Measurements from ENCODE around the gene ARHGAP18. TPM values are rescaled to one million over a fixed set of nuclear protein-coding genes. Genes with fewer than 3 reads are reported as not detected.

ARHGAP18 gene
- total RNA-seq, 1 donor from 2014 or later: 38.6 TPM

DNA sequence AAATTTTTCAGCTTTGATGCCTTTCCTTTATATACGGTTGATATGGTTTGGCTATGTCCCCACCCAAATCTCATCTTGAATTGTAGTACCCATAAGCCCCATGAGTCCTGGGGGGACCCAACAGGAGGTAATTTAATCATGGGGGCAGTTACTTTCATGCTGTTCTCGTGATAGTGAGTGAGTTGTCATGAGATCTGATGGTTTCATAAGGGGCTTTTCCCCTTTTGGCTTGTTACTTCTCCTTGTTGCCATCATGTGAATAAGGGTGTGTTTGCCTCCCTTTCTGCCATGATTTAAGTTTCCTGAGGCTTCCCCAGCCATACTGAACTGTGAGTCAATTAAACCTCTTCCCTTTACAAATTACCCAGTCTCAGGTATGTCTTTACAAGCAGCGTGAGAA, 66.8 kb downstream of the ARHGAP18 start:
- Histone ChIP-seq H3K27ac (ENCODE audit: low read depth, low read length) (no peak overlapping the region), H4K20me1 (ENCODE audit: insufficient read depth, low read length) (no peaks in the 10 kb centered on the region), H3K79me2 (ENCODE audit: insufficient read depth, low read length) (peaks cover 5% of the 10 kb centered on the region), H3K4me3 (ENCODE audit: insufficient read depth, low read depth, low read length) (no peak overlapping the region), H3K36me3 (ENCODE audit: insufficient read depth, low read length) (no peaks in the 10 kb centered on the region), H3K9ac (ENCODE audit: low read length) (no peak overlapping the region), H2AFZ (ENCODE audit: low read depth, low read length) (no peak overlapping the region), H3K4me1 (ENCODE audit: insufficient read depth, low read length) (peaks cover 38% of the 10 kb centered on the region), H3K4me2 (ENCODE audit: low read length) (no peak overlapping the region), H3K9me3 (ENCODE audit: insufficient read depth, low read depth, low read length) (no peaks in the 10 kb centered on the region), H3K27me3 (ENCODE audit: insufficient read depth, low read length) (no peaks in the 10 kb centered on the region)
- no peaks in the 10 kb centered on the region for H3K27me3 Mint-ChIP-seq (ENCODE audit: low read depth, unreplicated experiment)
- H3K36me3 Mint-ChIP-seq (ENCODE audit: low read depth, unreplicated experiment): no peaks in the 10 kb centered on the region
- no peak for TF ChIP-seq EZH2 (IDR thresholded peaks at IDR 0.05; ENCODE audit: insufficient read depth, low read length)
- H3K4me1 Mint-ChIP-seq (ENCODE audit: low read depth, unreplicated experiment): peaks cover 52% of the 10 kb centered on the region
- no peak overlapping the region for H3K4me3 Mint-ChIP-seq (ENCODE audit: unreplicated experiment)
- FAIRE-seq (no peak), DNase-seq (ENCODE audit: low read depth) (no peak)
- peak overlapping the region; percentile 90 for H3K27ac Mint-ChIP-seq (ENCODE audit: unreplicated experiment)
- H3K9me3 Mint-ChIP-seq (ENCODE audit: unreplicated experiment): no peaks in the 10 kb centered on the region

DNA sequence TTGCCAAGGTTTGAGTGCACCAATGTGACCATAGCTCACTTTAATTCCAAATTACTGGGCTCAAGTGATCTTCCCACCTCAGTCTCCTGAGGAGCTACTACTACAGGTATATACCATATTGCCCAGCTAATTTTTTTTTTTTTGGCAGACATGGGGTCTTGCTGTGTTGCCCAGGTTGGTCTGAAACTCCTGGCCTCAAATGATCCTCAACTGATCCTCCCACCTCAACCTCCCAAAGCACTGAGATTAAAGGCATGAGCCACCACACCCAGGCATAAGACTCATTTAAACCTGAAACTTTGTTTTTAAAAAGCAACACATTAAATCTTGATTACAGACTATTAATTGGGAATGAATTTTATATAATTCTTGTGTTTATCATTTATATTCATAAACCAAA, 67.7 kb downstream of the ARHGAP18 start:
- H3K36me3 Mint-ChIP-seq (ENCODE audit: low read depth, unreplicated experiment): no peaks in the 10 kb centered on the region
- H3K79me2 ChIP-seq (ENCODE audit: insufficient read depth, low read length): peaks cover 3% of the 10 kb centered on the region
- no peak for FAIRE-seq
- H3K27me3 ChIP-seq (ENCODE audit: insufficient read depth, low read length): no peaks in the 10 kb centered on the region
- H3K4me1 Mint-ChIP-seq (ENCODE audit: low read depth, unreplicated experiment): peaks cover 58% of the 10 kb centered on the region
- no peak overlapping the region for H3K9ac ChIP-seq (ENCODE audit: low read length)
- peak overlapping the region; percentile 44 for H3K27ac Mint-ChIP-seq (ENCODE audit: unreplicated experiment)
- H3K27ac ChIP-seq (ENCODE audit: low read depth, low read length): no peak overlapping the region
- peaks cover 42% of the 10 kb centered on the region for H3K4me1 ChIP-seq (ENCODE audit: insufficient read depth, low read length)
- no peak overlapping the region for H3K4me3 Mint-ChIP-seq (ENCODE audit: unreplicated experiment)
- H3K27me3 Mint-ChIP-seq (ENCODE audit: low read depth, unreplicated experiment): no peaks in the 10 kb centered on the region
- H3K4me3 ChIP-seq (ENCODE audit: insufficient read depth, low read depth, low read length): no peak overlapping the region
- TF ChIP-seq, protein P1, sequence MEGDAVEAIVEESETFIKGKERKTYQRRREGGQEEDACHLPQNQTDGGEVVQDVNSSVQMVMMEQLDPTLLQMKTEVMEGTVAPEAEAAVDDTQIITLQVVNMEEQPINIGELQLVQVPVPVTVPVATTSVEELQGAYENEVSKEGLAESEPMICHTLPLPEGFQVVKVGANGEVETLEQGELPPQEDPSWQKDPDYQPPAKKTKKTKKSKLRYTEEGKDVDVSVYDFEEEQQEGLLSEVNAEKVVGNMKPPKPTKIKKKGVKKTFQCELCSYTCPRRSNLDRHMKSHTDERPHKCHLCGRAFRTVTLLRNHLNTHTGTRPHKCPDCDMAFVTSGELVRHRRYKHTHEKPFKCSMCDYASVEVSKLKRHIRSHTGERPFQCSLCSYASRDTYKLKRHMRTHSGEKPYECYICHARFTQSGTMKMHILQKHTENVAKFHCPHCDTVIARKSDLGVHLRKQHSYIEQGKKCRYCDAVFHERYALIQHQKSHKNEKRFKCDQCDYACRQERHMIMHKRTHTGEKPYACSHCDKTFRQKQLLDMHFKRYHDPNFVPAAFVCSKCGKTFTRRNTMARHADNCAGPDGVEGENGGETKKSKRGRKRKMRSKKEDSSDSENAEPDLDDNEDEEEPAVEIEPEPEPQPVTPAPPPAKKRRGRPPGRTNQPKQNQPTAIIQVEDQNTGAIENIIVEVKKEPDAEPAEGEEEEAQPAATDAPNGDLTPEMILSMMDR (IDR thresholded peaks at IDR 0.05; ENCODE audit: insufficient read depth, low read depth, low read length): no peak
- TF ChIP-seq EZH2 (IDR thresholded peaks at IDR 0.05; ENCODE audit: insufficient read depth, low read length): no peak
- H3K4me2 ChIP-seq (ENCODE audit: low read length): no peak overlapping the region
- no peaks in the 10 kb centered on the region for H3K36me3 ChIP-seq (ENCODE audit: insufficient read depth, low read length)
- no peaks in the 10 kb centered on the region for H3K9me3 Mint-ChIP-seq (ENCODE audit: unreplicated experiment)
- no peaks in the 10 kb centered on the region for H4K20me1 ChIP-seq (ENCODE audit: insufficient read depth, low read length)
- H3K9me3 ChIP-seq (ENCODE audit: insufficient read depth, low read depth, low read length): no peaks in the 10 kb centered on the region
- no peak overlapping the region for H2AFZ ChIP-seq (ENCODE audit: low read depth, low read length)
- DNase-seq (ENCODE audit: low read depth): no peak

DNA sequence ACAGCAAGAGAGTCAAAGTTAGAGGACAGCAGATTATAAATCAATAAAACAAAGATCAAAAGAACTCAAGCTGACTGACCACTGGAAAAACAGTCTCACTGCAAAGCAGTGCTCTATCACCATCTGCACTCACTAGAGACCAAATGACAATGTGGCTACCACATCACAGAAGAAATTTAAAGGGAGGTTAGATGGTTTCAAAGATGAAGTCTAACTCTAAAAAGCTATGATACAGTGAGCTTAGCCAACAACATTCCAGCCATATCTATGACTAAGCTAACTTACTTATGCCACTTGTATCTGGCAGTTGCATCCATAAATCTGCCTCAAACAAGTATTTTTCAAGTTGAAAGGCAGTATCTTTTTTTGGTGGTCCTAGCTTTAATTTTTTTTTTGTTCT, 68.6 kb downstream of the ARHGAP18 start:
- peaks cover 42% of the 10 kb centered on the region for H3K4me1 ChIP-seq (ENCODE audit: insufficient read depth, low read length)
- Mint-ChIP-seq H3K27ac (ENCODE audit: unreplicated experiment) (peak overlapping the region; percentile 86), H3K36me3 (ENCODE audit: low read depth, unreplicated experiment) (peaks cover 3% of the 10 kb centered on the region), H3K27me3 (ENCODE audit: low read depth, unreplicated experiment) (no peaks in the 10 kb centered on the region), H3K4me3 (ENCODE audit: unreplicated experiment) (no peak overlapping the region), H3K9me3 (ENCODE audit: unreplicated experiment) (no peaks in the 10 kb centered on the region), H3K4me1 (ENCODE audit: low read depth, unreplicated experiment) (peaks cover 54% of the 10 kb centered on the region)
- H4K20me1 ChIP-seq (ENCODE audit: insufficient read depth, low read length): no peaks in the 10 kb centered on the region
- TF ChIP-seq EZH2 (IDR thresholded peaks at IDR 0.05; ENCODE audit: insufficient read depth, low read length): no peak
- TF ChIP-seq, protein P1 (IDR thresholded peaks at IDR 0.05; ENCODE audit: insufficient read depth, low read depth, low read length): no peak
- no peak overlapping the region for H3K9ac ChIP-seq (ENCODE audit: low read length)
- peak overlapping the region; percentile 32 for H3K27ac ChIP-seq (ENCODE audit: low read depth, low read length)
- DNase-seq (ENCODE audit: low read depth) (peak; percentile 88), FAIRE-seq (peak; percentile 9)
- peak overlapping the region; percentile 13 for H3K4me2 ChIP-seq (ENCODE audit: low read length)
- H3K79me2 ChIP-seq (ENCODE audit: insufficient read depth, low read length): peaks cover 3% of the 10 kb centered on the region
- no peak overlapping the region for H2AFZ ChIP-seq (ENCODE audit: low read depth, low read length)
- H3K9me3 ChIP-seq (ENCODE audit: insufficient read depth, low read depth, low read length): no peaks in the 10 kb centered on the region
- no peak overlapping the region for H3K4me3 ChIP-seq (ENCODE audit: insufficient read depth, low read depth, low read length)
- no peaks in the 10 kb centered on the region for H3K27me3 ChIP-seq (ENCODE audit: insufficient read depth, low read length)
- no peaks in the 10 kb centered on the region for H3K36me3 ChIP-seq (ENCODE audit: insufficient read depth, low read length)
